GM12878 (cell line): ENCODE measurements around the gene LIF. TPM values are rescaled to one million over a fixed set of nuclear protein-coding genes. Genes with fewer than 3 reads are reported as not detected.

Experiments
- GABPA ChIP-seq: IDR thresholded peaks from 2 replicates; pipeline ENCODE4 v1.6.1; 2014; ENCODE audit warnings: antibody characterized with exemption, low read depth, mild to moderate bottlenecking, inconsistent platforms
- HDAC2 ChIP-seq: fragments of 200-600 bp; sonication (generic); IDR thresholded peaks from 2 replicates; pipeline ENCODE4 v1.6.1; 2017
- IRF5 ChIP-seq: fragments of 450-650 bp; IDR thresholded peaks from 2 replicates; pipeline ENCODE4 v1.6.1; 2017; ENCODE audit warnings: borderline replicate concordance
- JUNB ChIP-seq: IDR thresholded peaks from 2 replicates; pipeline ENCODE4 v1.6.1; 2016; ENCODE audit warnings: antibody characterized with exemption, mild to moderate bottlenecking
- RELB ChIP-seq: fragments of 450-650 bp; IDR thresholded peaks from 2 replicates; pipeline ENCODE4 v1.6.1; 2017; ENCODE audit warnings: low read depth, mild to moderate bottlenecking, moderate library complexity
- REST ChIP-seq: IDR thresholded peaks from 2 replicates; pipeline ENCODE4 v1.6.1; 2012; ENCODE audit warnings: mild to moderate bottlenecking, low read depth, low read length
- SP1 ChIP-seq: IDR thresholded peaks from one replicate; pipeline ENCODE4 v1.6.1; 2011; ENCODE audit warnings: low read depth, low read length
- SRF ChIP-seq, 2 experiments: IDR thresholded peaks; 2 replicates each; pipeline ENCODE4 v1.6.1; 2011; ENCODE audit warnings: low read depth in 2 of 2, low read length in 2 of 2, mild to moderate bottlenecking in 1 of 2, moderate library complexity in 1 of 2
- ZSCAN29 ChIP-seq: fragments of 450-650 bp; IDR thresholded peaks from 2 replicates; pipeline ENCODE4 v1.6.1; 2017; ENCODE audit warnings: mild to moderate bottlenecking, moderate library complexity
- ZZZ3 ChIP-seq: IDR thresholded peaks from 2 replicates; pipeline ENCODE4 v1.6.1; 2011; ENCODE audit warnings: low read depth; ENCODE audit not compliant: control insufficient read depth, insufficient read length
- polyA plus RNA-seq, 11 experiments: library from polyadenylated mRNA; depleted of rRNA in 4 of 11; unstranded in 6 of 11; stranded (reverse) in 5 of 11; fragments of >200 nt; fragmentation: Nextera tagmentation in 4 of 11; fragmentation: Illumina TruSeq in 1 of 11; extraction: Ambion mirVana in 4 of 11; extraction: Trizol in 1 of 11; gene quantifications; 1 replicate in 1 of 11; 2 replicates in 10 of 11; pipeline versions ENCODE4 v1.2.1 to v1.2.3, GENCODE V29; 2011 to 2016; ENCODE audit warnings: inconsistent platforms in 2 of 11, missing spikeins in 2 of 11, low read depth in 1 of 11
- total RNA-seq, 4 experiments: library from RNA; depleted of rRNA in 3 of 4; stranded (reverse); fragments of >200 nt in 3 of 4; fragmentation: Illumina TruSeq in 1 of 4; extraction: Trizol in 1 of 4; gene quantifications; 2 replicates each; pipeline versions ENCODE4 v1.2.1 to v1.2.3, GENCODE V29; 2013 to 2021

Gene LIF
- total and polyA plus RNA-seq, 10 of the 15 experiments (the other 5 are each of a cell fraction or from before 2014, with no cell fraction given) = 0.05 to 3.4 (median 0.97) TPM

GRCh38 chr22:30279932-30280331 lies 33.4 kb upstream of the LIF start (continued):
- TF ChIP-seq RELB (no peak), ZSCAN29 (no peak), ZZZ3 (no peak), HDAC2 (no peak), REST (no peak), SP1 (no peak), GABPA (no peak), IRF5 (no peak), JUNB (no peak), SRF (IDR thresholded peaks at IDR 0.05; ENCODE audit: low read depth in 2 of 2, low read length in 2 of 2) (no peak)
